HCT116 (cell line): ENCODE data around the gene OBSL1. TPM values are rescaled to one million over a fixed set of nuclear protein-coding genes. Genes with fewer than 3 reads are reported as not detected.
A peak's percentile ranks its signal among the peaks of the same experiment; 100 is the strongest.

Experiments used
- ATAC-seq: fragments of 200-7000 bp; cut with Tn5 transposase; 2 replicates; pipeline ENCODE4 v1.9.1; 2020; ENCODE audit warnings: mild to moderate bottlenecking, moderate library complexity
- BruUV-seq: library from RNA; stranded (reverse); fragments of 400-500 nt; replicated peaks from 2 replicates; lab custom pipeline; 2021; lab: Mats Ljungman, UMichigan
- CTCF ChIA-PET: fragments of 300-600 bp; sonication (Branson Sonifier 250); formaldehyde crosslinking; loops from one replicate; lab custom pipeline; 2021; ENCODE audit warnings: antibody characterized with exemption; lab: Charles Lee
- POLR2A ChIA-PET: fragments of 300-600, 350-600 bp; sonication (Branson Sonifier 250); formaldehyde crosslinking; loops from one replicate; lab custom pipeline; 2021; ENCODE audit warnings: antibody characterized with exemption; lab: Charles Lee
- RAD21 ChIA-PET, 2 experiments: fragments of 300-600 bp; sonication (Branson Sonifier 250); formaldehyde crosslinking; loops; one replicate each; lab custom pipeline; 2023; ENCODE audit warnings: low total read pairs in 2 of 2; ENCODE audit not compliant: uncharacterized antibody in 2 of 2, unreplicated experiment in 2 of 2, low non-redundant PET in 1 of 2; lab: Charles Lee
- DNase-seq: peaks from one replicate; pipeline ENCODE4 v3.0.0-alpha.2; 2010; ENCODE audit warnings: low read depth, low spot score
- H2AFZ ChIP-seq: fragments of 200-600 bp; shearing (Covaris generic), sonication (generic); 2 replicates; pipeline ENCODE4 v1.6.1; 2017; ENCODE audit warnings: low read depth, mixed run types, mixed read lengths, antibody characterized with exemption, low read length; ENCODE audit not compliant: poor library complexity, severe bottlenecking
- H3K27ac ChIP-seq: 2 replicates; pipeline ENCODE4 v1.5.1; 2012; ENCODE audit warnings: low read depth, low read length
- H3K27me3 ChIP-seq: fragments of 200-600 bp; sonication (generic); 2 replicates; pipeline ENCODE4 v1.6.1; 2016; ENCODE audit warnings: mixed run types, low read length, mixed read lengths; ENCODE audit not compliant: insufficient read depth
- H3K36me3 ChIP-seq, 2 experiments: fragments of 200-500 bp in 1 of 2; fragments of 200-600 bp in 1 of 2; sonication (Bioruptor generic) in 1 of 2; sonication (generic) in 1 of 2; 2 replicates each; pipeline versions ENCODE4 v1.5.1 to v1.6.1; 2014 to 2016; ENCODE audit warnings: low read length in 2 of 2, inconsistent platforms in 1 of 2, mixed read lengths in 1 of 2, mixed run types in 1 of 2; ENCODE audit not compliant: insufficient read depth in 2 of 2, control insufficient read depth in 1 of 2
- H3K4me1 ChIP-seq, 2 experiments: fragments of 200-600 bp in 1 of 2; sonication (generic) in 1 of 2; 2 replicates each; pipeline versions ENCODE4 v1.5.1 to v1.6.1; 2012 to 2017; ENCODE audit warnings: low read length in 2 of 2, inconsistent platforms in 1 of 2, mild to moderate bottlenecking in 1 of 2, mixed read lengths in 1 of 2, mixed run types in 1 of 2, moderate library complexity in 1 of 2; ENCODE audit not compliant: insufficient read depth in 2 of 2, control insufficient read depth in 1 of 2
- H3K4me2 ChIP-seq: fragments of 200-600 bp; sonication (generic); 2 replicates; pipeline ENCODE4 v1.6.1; 2017; ENCODE audit warnings: mixed run types, low read length, mixed read lengths
- H3K4me3 ChIP-seq, 2 experiments: fragments of 200-600 bp in 1 of 2; sonication (generic) in 1 of 2; replicated peaks in 1 of 2; 2 replicates each; pipeline ENCODE4 v1.5.1; 2011 to 2016; ENCODE audit warnings: low read length in 2 of 2, control low read depth in 1 of 2, low read depth in 1 of 2, mild to moderate bottlenecking in 1 of 2, mixed read lengths in 1 of 2, mixed run types in 1 of 2
- H3K79me2 ChIP-seq: fragments of 200-600 bp; sonication (generic); 2 replicates; pipeline ENCODE4 v1.6.1; 2017; ENCODE audit warnings: mild to moderate bottlenecking, mixed run types, low read length, moderate library complexity, mixed read lengths; ENCODE audit not compliant: insufficient read depth
- H3K9ac ChIP-seq: fragments of 200-600 bp; sonication (generic); 2 replicates; pipeline ENCODE4 v1.6.1; 2016; ENCODE audit warnings: low read length, mixed read lengths
- H3K9me2 ChIP-seq: fragments of 200-600 bp; sonication (generic), shearing (Covaris generic); 2 replicates; pipeline ENCODE4 v1.6.1; 2017; ENCODE audit warnings: mixed run types, mild to moderate bottlenecking, moderate library complexity; ENCODE audit not compliant: insufficient read depth
- H3K9me3 ChIP-seq, 2 experiments: fragments of 200-500 bp in 1 of 2; fragments of 200-600 bp in 1 of 2; sonication (Bioruptor generic) in 1 of 2; sonication (generic) in 1 of 2; 2 replicates each; pipeline ENCODE4 v1.6.1; 2014 to 2017; ENCODE audit warnings: low read length in 2 of 2, mixed read lengths in 2 of 2, inconsistent platforms in 1 of 2, low read depth in 1 of 2, mild to moderate bottlenecking in 1 of 2, mixed run types in 1 of 2, moderate library complexity in 1 of 2; ENCODE audit not compliant: control insufficient read depth in 1 of 2, insufficient read depth in 1 of 2
- H4K20me1 ChIP-seq: fragments of 200-600 bp; sonication (generic), shearing (Covaris generic); 2 replicates; pipeline ENCODE4 v1.6.1; 2017; ENCODE audit warnings: mixed run types, mild to moderate bottlenecking, moderate library complexity; ENCODE audit not compliant: insufficient read depth
- CTCF ChIP-seq, 3 experiments: fragments of 200-600 bp in 1 of 3; sonication (generic) in 1 of 3; IDR thresholded peaks in 2 of 3; conservative IDR thresholded peaks in 1 of 3; 2 replicates each; pipeline ENCODE4 v1.5.1; 2012 to 2017; ENCODE audit warnings: low read depth in 2 of 3, low read length in 2 of 3, antibody characterized with exemption in 1 of 3, borderline replicate concordance in 1 of 3, control low read depth in 1 of 3, mild to moderate bottlenecking in 1 of 3, mixed read lengths in 1 of 3, mixed run types in 1 of 3, moderate library complexity in 1 of 3; ENCODE audit not compliant: insufficient read depth in 1 of 3
- EGR1 ChIP-seq: IDR thresholded peaks from 2 replicates; pipeline ENCODE4 v1.6.1; 2012; ENCODE audit warnings: low read depth
- ELF1 ChIP-seq: IDR thresholded peaks from 2 replicates; pipeline ENCODE4 v1.6.1; 2012; ENCODE audit warnings: low read depth, borderline replicate concordance
- YY1 ChIP-seq: IDR thresholded peaks from 2 replicates; pipeline ENCODE4 v1.6.1; 2011; ENCODE audit warnings: low read length, low read depth, moderate library complexity, mild to moderate bottlenecking; ENCODE audit not compliant: insufficient replicate concordance; ENCODE audit errors: extremely low read depth
- intact Hi-C: fragments of 100-400 bp; cut with micrococcal nuclease; formaldehyde crosslinking; loops from 2 replicates; pipeline ENCODE4 v1.10.0; 2022
- total RNA-seq: library from RNA; stranded (reverse); gene quantifications from one replicate; pipeline ENCODE4 v1.2.1, GENCODE V29; 2021; ENCODE audit not compliant: unreplicated experiment

The OBSL1 gene
- total RNA-seq, 1 experiment from 2014 or later = 45.2 TPM

- DNase-seq (no peak), ATAC-seq (no peak)
- H3K4me3 ChIP-seq = no peak overlapping the region
- peaks cover 40 to 81% of the 10 kb centered on the region in 2 experiments for H3K4me1 ChIP-seq
- peak overlapping the region; percentile 1; the same call in 1 of the 2 replicates for H3K27ac ChIP-seq
- no TSS peak for BruUV-seq
- intact Hi-C loops = no loop called here
- H4K20me1 ChIP-seq = no peaks in the 10 kb centered on the region
- no peaks in the 10 kb centered on the region for H3K36me3 ChIP-seq
- no peaks in the 10 kb centered on the region for H3K9me2 ChIP-seq
- TF ChIP-seq ELF1 = no peak
- no peak for TF ChIP-seq YY1
- no peak for TF ChIP-seq EGR1
- peak in 2 of 3 experiments; percentile 30 to 40; a peak in 2 of 6 replicates for TF ChIP-seq CTCF (IDR thresholded peaks at IDR 0.05 in 2 of 3, conservative IDR thresholded peaks at IDR 0.05 in 1 of 3; ENCODE audit: borderline replicate concordance in 1 of 3, insufficient read depth in 1 of 3, low read depth in 2 of 3, low read length in 2 of 3)
- CTCF ChIA-PET = interaction anchor here (0.9 to 1.2 kb wide), 3 partner anchors 13 to 135 kb away, joined by 3 to 5 read pairs (median 4); no protein-coding TSS in a partner anchor
- RAD21 ChIA-PET = interaction anchor here in 1 of 2 experiments (0.6 kb wide), 1 partner anchor 25 kb away, joined by 3 read pairs; no protein-coding TSS in a partner anchor
- H3K9ac ChIP-seq = peak overlapping the region; percentile 64; the same call in 1 of the 2 replicates
- H3K79me2 ChIP-seq = no peaks in the 10 kb centered on the region
- no peaks in the 10 kb centered on the region for H3K27me3 ChIP-seq
- POLR2A ChIA-PET = interaction anchor here (2.4 kb wide), 1 partner anchor 25 kb away, joined by 18 read pairs; the partner anchor contains the start of gene GMPPA
- H3K4me2 ChIP-seq = peak overlapping the region; percentile 88
- H2AFZ ChIP-seq = no peak overlapping the region
- no peaks in the 10 kb centered on the region for H3K9me3 ChIP-seq
Observed at GRCh38 chr2:219523031-219523671, 48.2 kb downstream of the OBSL1 start.
